Brain microvascular endothelial cell (primary cell): ENCODE results near the gene WDR43.
A peak's percentile ranks its signal among the peaks of the same experiment; 100 is the strongest.

ENCODE experiments used
- DNase-seq: peaks from one replicate; pipeline ENCODE4 v3.0.0-alpha.2; 2020
- H3K27ac ChIP-seq: fragments of 250-450 bp; sonication (Bioruptor Pico); 2 replicates; pipeline ENCODE4 v1.5.1; 2020; ENCODE audit warnings: mild to moderate bottlenecking, moderate library complexity
- H3K27me3 ChIP-seq: fragments of 250-450 bp; sonication (Bioruptor Pico); replicated peaks from 2 replicates; pipeline ENCODE4 v1.5.1; 2020; ENCODE audit warnings: mild to moderate bottlenecking
- H3K36me3 ChIP-seq: fragments of 250-450 bp; sonication (Bioruptor Pico); replicated peaks from 2 replicates; pipeline ENCODE4 v1.5.1; 2020; ENCODE audit warnings: mild to moderate bottlenecking
- H3K4me3 ChIP-seq: 2 replicates; pipeline ENCODE4 v1.5.1; 2011; ENCODE audit warnings: low read depth, mild to moderate bottlenecking, control low read depth, low read length, moderate library complexity
- CTCF ChIP-seq: IDR thresholded peaks from 2 replicates; pipeline ENCODE4 v1.5.1; 2011; ENCODE audit warnings: low read depth, mild to moderate bottlenecking, moderate library complexity, low read length, control low read depth, inconsistent platforms; ENCODE audit errors: missing control alignments
- in situ Hi-C: cut with HindIII; loops from 2 replicates; pipeline ENCODE4 v1.10.0; 2017; ENCODE audit warnings: low sequenced_read_pairs, low pct_ligation_motif_present

Gene WDR43

GRCh38 chr2:28870146-28870891, 24.1 kb upstream of the WDR43 start, which contains the start of gene TRMT61B:
Gene TRMT61B, minus strand, starts transcription at chr2:28870309. Its CDS starts 32 bp downstream, at chr2:28870277.
- Histone ChIP-seq H3K4me3 (peak within 1 kb of the TSS; percentile 97), H3K27me3 (no peaks in the 10 kb centered on the region), H3K27ac (peak within 1 kb of the TSS; percentile 73), H3K36me3 (no peaks in the 10 kb centered on the region)
- TF ChIP-seq CTCF = no peak
- DNase-seq = peak; percentile 97
- in situ Hi-C loops = no loop called here

- H3K4me3 ChIP-seq = no peak overlapping the region
- H3K27ac ChIP-seq = no peak overlapping the region
- no peaks in the 10 kb centered on the region for H3K36me3 ChIP-seq
Measured at GRCh38 chr2:28871620-28872019, 22.8 kb upstream of the WDR43 start.

GRCh38 chr2:28880193-28880592, 14.3 kb upstream of the WDR43 start:
- Histone ChIP-seq H3K27ac (no peak overlapping the region), H3K36me3 (no peaks in the 10 kb centered on the region), H3K4me3 (no peak overlapping the region), H3K27me3 (no peaks in the 10 kb centered on the region)
- in situ Hi-C loops = no loop called here
- no peak for TF ChIP-seq CTCF
- DNase-seq = no peak

More at GRCh38 chr2:28871620-28872019, 22.8 kb upstream of the WDR43 start:
- in situ Hi-C loops = no loop called here
- TF ChIP-seq CTCF = no peak
- no peaks in the 10 kb centered on the region for H3K27me3 ChIP-seq
- no peak for DNase-seq

- no peak for DNase-seq
- H3K36me3 ChIP-seq = no peaks in the 10 kb centered on the region
- in situ Hi-C loops = no loop called here
- H3K27me3 ChIP-seq = no peaks in the 10 kb centered on the region
- H3K4me3 ChIP-seq = no peak overlapping the region
- no peak for TF ChIP-seq CTCF
- no peak overlapping the region for H3K27ac ChIP-seq
Measured at GRCh38 chr2:28893488-28893887, 979 bp upstream of the WDR43 start.

GRCh38 chr2:28895189-28895893, 874 bp downstream of the WDR43 start:
- in situ Hi-C loops = no loop called here

More at GRCh38 chr2:28895189-28895893, 874 bp downstream of the WDR43 start:
- H3K27me3 ChIP-seq = no peaks in the 10 kb centered on the region
- DNase-seq = peak; percentile 13
- no peaks in the 10 kb centered on the region for H3K36me3 ChIP-seq
- peak overlapping the region; percentile 66 for H3K27ac ChIP-seq
- H3K4me3 ChIP-seq = peak overlapping the region; percentile 98
- no peak for TF ChIP-seq CTCF
